ENCODE results near the gene SLC35D2. TPM values are rescaled to one million over a fixed set of nuclear protein-coding genes. Genes with fewer than 3 reads are reported as not detected.

The SLC35D2 gene
- total and polyA plus RNA-seq, 4 donors = 14.9 to 27.2 (median 21.5) TPM

GRCh38 chr9:96392263-96392662 lies 8.8 kb upstream of the SLC35D2 start:
- Histone ChIP-seq H3K9ac (ENCODE audit: insufficient read depth in 1 of 2, low read length in 2 of 2) (no peak overlapping the region), H3K9me3 (ENCODE audit: control insufficient read depth in 4 of 4, insufficient read depth in 3 of 4, low read length in 3 of 4) (no peaks in the 10 kb centered on the region), H3K4me1 (ENCODE audit: control insufficient read depth in 5 of 5, insufficient read depth in 5 of 5, low read length in 5 of 5) (no peaks in the 10 kb centered on the region), H3K36me3 (ENCODE audit: control insufficient read depth in 4 of 4, insufficient read depth in 4 of 4, low read length in 4 of 4) (peaks cover 0 to 5% (median 2%) of the 10 kb centered on the region in 4 donors), H3K27ac (ENCODE audit: low read depth in 1 of 2, low read length in 1 of 2) (no peak overlapping the region), H3K4me3 (no peak overlapping the region), H3K27me3 (ENCODE audit: control insufficient read depth in 3 of 3, insufficient read depth in 3 of 3, low read length in 2 of 3) (no peaks in the 10 kb centered on the region)
- no peak for ATAC-seq (ENCODE audit: insufficient read depth, low FRiP score)
- no peak for DNase-seq
- TF ChIP-seq CTCF (IDR thresholded peaks at IDR 0.05; ENCODE audit: control extremely low read depth, extremely low read depth) = no peak
- 96 to 99% methylated on average over 12 of the region's 12 CpGs for WGBS, 2 donors

- Histone ChIP-seq H3K36me3 (ENCODE audit: control insufficient read depth in 4 of 4, insufficient read depth in 4 of 4, low read length in 4 of 4) (peaks cover 0 to 5% (median 0%) of the 10 kb centered on the region in 4 donors), H3K4me3 (no peak overlapping the region), H3K9me3 (ENCODE audit: control insufficient read depth in 4 of 4, insufficient read depth in 3 of 4, low read length in 3 of 4) (no peaks in the 10 kb centered on the region), H3K9ac (ENCODE audit: insufficient read depth in 1 of 2, low read length in 2 of 2) (no peak overlapping the region), H3K27ac (ENCODE audit: low read depth in 1 of 2, low read length in 1 of 2) (peak overlapping the region in 1 of 2 donors; percentile 17), H3K4me1 (ENCODE audit: control insufficient read depth in 5 of 5, insufficient read depth in 5 of 5, low read length in 5 of 5) (no peaks in the 10 kb centered on the region), H3K27me3 (ENCODE audit: control insufficient read depth in 3 of 3, insufficient read depth in 3 of 3, low read length in 2 of 3) (no peaks in the 10 kb centered on the region)
- DNase-seq (no peak), ATAC-seq (ENCODE audit: insufficient read depth, low FRiP score) (no peak)
- 56 to 75% methylated on average over 5 of the region's 5 CpGs for WGBS, 2 donors
- no peak for TF ChIP-seq CTCF (IDR thresholded peaks at IDR 0.05; ENCODE audit: control extremely low read depth, extremely low read depth)
Measured at GRCh38 chr9:96391021-96391765, 7.7 kb upstream of the SLC35D2 start.

DNA sequence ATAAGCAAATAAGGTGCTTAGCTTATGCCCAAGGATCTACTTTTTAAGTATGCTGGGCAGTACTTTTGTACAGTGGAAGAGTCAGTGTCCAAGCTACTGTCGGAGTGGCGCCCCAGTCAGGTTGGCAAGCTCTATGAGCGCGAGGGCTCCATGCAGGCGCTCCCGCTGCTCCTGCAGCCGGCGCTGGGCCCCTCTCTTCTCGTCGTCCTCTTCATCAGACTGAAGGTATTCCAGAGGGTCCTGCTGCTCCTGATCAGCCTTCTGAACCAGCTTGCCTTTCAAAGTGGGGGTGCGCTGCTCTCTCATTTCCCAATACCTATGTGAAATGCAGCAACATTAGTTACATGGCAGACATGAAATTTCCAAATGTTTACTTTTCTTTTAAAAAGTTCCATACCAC lies 4.6 kb upstream of the SLC35D2 start:
- WGBS, 2 donors = 96 to 97% methylated on average over 11 of the region's 11 CpGs
- no peaks in the 10 kb centered on the region for H3K9me3 ChIP-seq (ENCODE audit: control insufficient read depth in 4 of 4, insufficient read depth in 3 of 4, low read length in 3 of 4)
- no peak overlapping the region for H3K9ac ChIP-seq (ENCODE audit: insufficient read depth in 1 of 2, low read length in 2 of 2)
- TF ChIP-seq CTCF (IDR thresholded peaks at IDR 0.05; ENCODE audit: control extremely low read depth, extremely low read depth) = no peak
- peaks cover 0 to 4% (median 2%) of the 10 kb centered on the region in 5 donors for H3K4me1 ChIP-seq (ENCODE audit: control insufficient read depth in 5 of 5, insufficient read depth in 5 of 5, low read length in 5 of 5)
- DNase-seq = no peak
- no peaks in the 10 kb centered on the region for H3K27me3 ChIP-seq (ENCODE audit: control insufficient read depth in 3 of 3, insufficient read depth in 3 of 3, low read length in 2 of 3)
- H3K36me3 ChIP-seq (ENCODE audit: control insufficient read depth in 4 of 4, insufficient read depth in 4 of 4, low read length in 4 of 4) = peaks cover 0 to 5% (median 0%) of the 10 kb centered on the region in 4 donors
- no peak for ATAC-seq (ENCODE audit: insufficient read depth, low FRiP score)
- no peak overlapping the region for H3K4me3 ChIP-seq
- H3K27ac ChIP-seq (ENCODE audit: low read depth in 1 of 2, low read length in 1 of 2) = no peak overlapping the region

All from lung (tissue), 12 donors.